ENCODE results near the gene HSPG2. TPM values are rescaled to one million over a fixed set of nuclear protein-coding genes. Genes with fewer than 3 reads are reported as not detected.

The HSPG2 gene
- total and polyA plus RNA-seq, 9 of the 15 experiments (the other 6 are each of a cell fraction or from before 2014, with no cell fraction given), result 0.14 to 160 (median 15.7) TPM

DNA sequence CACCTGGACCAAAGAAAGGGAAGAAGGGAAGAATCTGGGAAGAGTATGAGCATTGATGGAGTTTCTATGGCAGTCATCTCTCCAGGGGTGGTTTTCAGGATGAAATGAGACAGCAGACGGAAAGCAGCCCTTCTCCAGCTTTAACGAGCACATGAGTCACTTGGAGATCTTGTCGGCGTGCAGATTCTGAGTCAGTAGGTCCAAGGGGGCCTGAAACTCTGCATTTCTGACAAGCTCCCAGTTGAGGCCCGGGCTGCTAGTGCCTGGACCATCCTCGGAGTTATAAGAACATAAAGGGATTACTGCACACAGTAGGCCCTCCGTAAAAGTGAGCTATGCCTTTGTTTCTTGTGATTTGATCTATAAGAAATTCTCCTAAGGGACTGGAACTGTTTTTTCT is 17.6 kb downstream of the HSPG2 start (continued):
- TF ChIP-seq ZFP30 (CRISPR knock-in tag; IDR thresholded peaks at IDR 0.05; ENCODE audit: borderline replicate concordance), result no peak
- TF ChIP-seq ZBTB1 (CRISPR knock-in tag; IDR thresholded peaks at IDR 0.05; ENCODE audit: borderline replicate concordance, low read depth), result no peak
- TF ChIP-seq SIN3A (IDR thresholded peaks at IDR 0.05; ENCODE audit: borderline replicate concordance in 2 of 2, control insufficient read depth in 1 of 2, low read depth in 2 of 2, low read length in 2 of 2), result no peak
- TF ChIP-seq MEIS2 (IDR thresholded peaks at IDR 0.05; ENCODE audit: partially characterized antibody), result peak; percentile 14
- no peak for TF ChIP-seq ZNF3 (CRISPR knock-in tag; IDR thresholded peaks at IDR 0.05)
- no peak for TF ChIP-seq NCOA4 (IDR thresholded peaks at IDR 0.05; ENCODE audit: partially characterized antibody)
- TF ChIP-seq, protein P1, sequence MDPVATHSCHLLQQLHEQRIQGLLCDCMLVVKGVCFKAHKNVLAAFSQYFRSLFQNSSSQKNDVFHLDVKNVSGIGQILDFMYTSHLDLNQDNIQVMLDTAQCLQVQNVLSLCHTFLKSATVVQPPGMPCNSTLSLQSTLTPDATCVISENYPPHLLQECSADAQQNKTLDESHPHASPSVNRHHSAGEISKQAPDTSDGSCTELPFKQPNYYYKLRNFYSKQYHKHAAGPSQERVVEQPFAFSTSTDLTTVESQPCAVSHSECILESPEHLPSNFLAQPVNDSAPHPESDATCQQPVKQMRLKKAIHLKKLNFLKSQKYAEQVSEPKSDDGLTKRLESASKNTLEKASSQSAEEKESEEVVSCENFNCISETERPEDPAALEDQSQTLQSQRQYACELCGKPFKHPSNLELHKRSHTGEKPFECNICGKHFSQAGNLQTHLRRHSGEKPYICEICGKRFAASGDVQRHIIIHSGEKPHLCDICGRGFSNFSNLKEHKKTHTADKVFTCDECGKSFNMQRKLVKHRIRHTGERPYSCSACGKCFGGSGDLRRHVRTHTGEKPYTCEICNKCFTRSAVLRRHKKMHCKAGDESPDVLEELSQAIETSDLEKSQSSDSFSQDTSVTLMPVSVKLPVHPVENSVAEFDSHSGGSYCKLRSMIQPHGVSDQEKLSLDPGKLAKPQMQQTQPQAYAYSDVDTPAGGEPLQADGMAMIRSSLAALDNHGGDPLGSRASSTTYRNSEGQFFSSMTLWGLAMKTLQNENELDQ (CRISPR knock-in tag; IDR thresholded peaks at IDR 0.05; ENCODE audit: borderline replicate concordance), result no peak
- TF ChIP-seq HNRNPL (IDR thresholded peaks at IDR 0.05; ENCODE audit: low read depth, low read length), result no peak
- TF ChIP-seq BCL6 (CRISPR knock-in tag; IDR thresholded peaks at IDR 0.05), result no peak
- no peak for TF ChIP-seq KAT2B (IDR thresholded peaks at IDR 0.05; ENCODE audit: low read depth, low read length)
- no peak for TF ChIP-seq NFRKB (IDR thresholded peaks at IDR 0.05; ENCODE audit: low read depth)
- no peak for TF ChIP-seq SNRNP70 (optimal IDR thresholded peaks at IDR 0.05; ENCODE audit: low read depth, low read length)
- TF ChIP-seq BRCA1 (IDR thresholded peaks at IDR 0.05), result no peak
- no peak for TF ChIP-seq BRCA1 (CRISPR knock-in tag; IDR thresholded peaks at IDR 0.05)
- TF ChIP-seq EHMT2 (IDR thresholded peaks at IDR 0.05), result no peak
- no peak for TF ChIP-seq HNRNPLL (IDR thresholded peaks at IDR 0.05; ENCODE audit: low read depth, low read length, poor library complexity, severe bottlenecking)
- no peak for TF ChIP-seq PYGO2 (tag; IDR thresholded peaks at IDR 0.05)
- no peak for TF ChIP-seq FOXM1 (IDR thresholded peaks at IDR 0.05; ENCODE audit: low read depth)
- TF ChIP-seq FOXM1 (CRISPR knock-in tag; IDR thresholded peaks at IDR 0.05; ENCODE audit: low read depth), result no peak
- TF ChIP-seq SMARCE1 (IDR thresholded peaks at IDR 0.05), result peak; percentile 90
- TF ChIP-seq SIRT6 (IDR thresholded peaks at IDR 0.05; ENCODE audit: low read depth, low read length), result no peak
- TF ChIP-seq, protein P2, sequence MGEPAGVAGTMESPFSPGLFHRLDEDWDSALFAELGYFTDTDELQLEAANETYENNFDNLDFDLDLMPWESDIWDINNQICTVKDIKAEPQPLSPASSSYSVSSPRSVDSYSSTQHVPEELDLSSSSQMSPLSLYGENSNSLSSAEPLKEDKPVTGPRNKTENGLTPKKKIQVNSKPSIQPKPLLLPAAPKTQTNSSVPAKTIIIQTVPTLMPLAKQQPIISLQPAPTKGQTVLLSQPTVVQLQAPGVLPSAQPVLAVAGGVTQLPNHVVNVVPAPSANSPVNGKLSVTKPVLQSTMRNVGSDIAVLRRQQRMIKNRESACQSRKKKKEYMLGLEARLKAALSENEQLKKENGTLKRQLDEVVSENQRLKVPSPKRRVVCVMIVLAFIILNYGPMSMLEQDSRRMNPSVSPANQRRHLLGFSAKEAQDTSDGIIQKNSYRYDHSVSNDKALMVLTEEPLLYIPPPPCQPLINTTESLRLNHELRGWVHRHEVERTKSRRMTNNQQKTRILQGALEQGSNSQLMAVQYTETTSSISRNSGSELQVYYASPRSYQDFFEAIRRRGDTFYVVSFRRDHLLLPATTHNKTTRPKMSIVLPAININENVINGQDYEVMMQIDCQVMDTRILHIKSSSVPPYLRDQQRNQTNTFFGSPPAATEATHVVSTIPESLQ (CRISPR knock-in tag; IDR thresholded peaks at IDR 0.05), result no peak
- no peak for TF ChIP-seq TAF9B (IDR thresholded peaks at IDR 0.05; ENCODE audit: partially characterized antibody)
- TF ChIP-seq L3MBTL2 (IDR thresholded peaks at IDR 0.05), result no peak
- TF ChIP-seq ADNP (tag; IDR thresholded peaks at IDR 0.05), result peak; percentile 93
- no peak for TF ChIP-seq HEY1 (CRISPR knock-in tag; IDR thresholded peaks at IDR 0.05; ENCODE audit: borderline replicate concordance)
- TF ChIP-seq, protein P3, sequence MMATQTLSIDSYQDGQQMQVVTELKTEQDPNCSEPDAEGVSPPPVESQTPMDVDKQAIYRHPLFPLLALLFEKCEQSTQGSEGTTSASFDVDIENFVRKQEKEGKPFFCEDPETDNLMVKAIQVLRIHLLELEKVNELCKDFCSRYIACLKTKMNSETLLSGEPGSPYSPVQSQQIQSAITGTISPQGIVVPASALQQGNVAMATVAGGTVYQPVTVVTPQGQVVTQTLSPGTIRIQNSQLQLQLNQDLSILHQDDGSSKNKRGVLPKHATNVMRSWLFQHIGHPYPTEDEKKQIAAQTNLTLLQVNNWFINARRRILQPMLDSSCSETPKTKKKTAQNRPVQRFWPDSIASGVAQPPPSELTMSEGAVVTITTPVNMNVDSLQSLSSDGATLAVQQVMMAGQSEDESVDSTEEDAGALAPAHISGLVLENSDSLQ (IDR thresholded peaks at IDR 0.05), result 0 out of 2 replicates have a peak, but pooled peaks have one; percentile 29
- no peak for TF ChIP-seq ZSCAN29 (IDR thresholded peaks at IDR 0.05)
